Neutrophil (primary cell): ENCODE results near the gene FAM149B1.

Experiments
- H3K27ac ChIP-seq: fragments of 200-600 bp; sonication (generic); 2 replicates; pipeline ENCODE4 v1.5.1; 2016; ENCODE audit warnings: mild to moderate bottlenecking, moderate library complexity
- H3K27me3 ChIP-seq: fragments of 200-600 bp; sonication (generic); 2 replicates; pipeline ENCODE4 v1.6.0; 2016; ENCODE audit warnings: mild to moderate bottlenecking
- H3K36me3 ChIP-seq: fragments of 200-600 bp; sonication (generic); 2 replicates; pipeline ENCODE4 v1.5.1; 2017
- H3K4me1 ChIP-seq, 2 experiments: fragments of 200-600 bp in 1 of 2; sonication (generic) in 1 of 2; 1 replicate in 1 of 2; 2 replicates in 1 of 2; pipeline versions ENCODE4 v1.5.1 to v1.6.1; 2013 to 2016; ENCODE audit warnings: low read depth in 1 of 2, low read length in 1 of 2, mild to moderate bottlenecking in 1 of 2, moderate library complexity in 1 of 2; ENCODE audit not compliant: control insufficient read depth in 1 of 2, insufficient read depth in 1 of 2
- H3K4me3 ChIP-seq, 2 experiments: fragments of 200-600 bp in 1 of 2; sonication (generic) in 1 of 2; 1 replicate in 1 of 2; 2 replicates in 1 of 2; pipeline ENCODE4 v1.5.1; 2013 to 2016; ENCODE audit warnings: low read depth in 1 of 2, low read length in 1 of 2, mild to moderate bottlenecking in 1 of 2, moderate library complexity in 1 of 2
- H3K9me3 ChIP-seq: fragments of 200-600 bp; sonication (generic); 2 replicates; pipeline ENCODE4 v1.5.1; 2016
- TF ChIP-seq, protein P1 (sequence below): fragments of 200-600 bp; sonication (generic); IDR thresholded peaks from 2 replicates; pipeline ENCODE4 v1.5.1; 2016; ENCODE audit warnings: antibody characterized with exemption

The FAM149B1 gene

DNA sequence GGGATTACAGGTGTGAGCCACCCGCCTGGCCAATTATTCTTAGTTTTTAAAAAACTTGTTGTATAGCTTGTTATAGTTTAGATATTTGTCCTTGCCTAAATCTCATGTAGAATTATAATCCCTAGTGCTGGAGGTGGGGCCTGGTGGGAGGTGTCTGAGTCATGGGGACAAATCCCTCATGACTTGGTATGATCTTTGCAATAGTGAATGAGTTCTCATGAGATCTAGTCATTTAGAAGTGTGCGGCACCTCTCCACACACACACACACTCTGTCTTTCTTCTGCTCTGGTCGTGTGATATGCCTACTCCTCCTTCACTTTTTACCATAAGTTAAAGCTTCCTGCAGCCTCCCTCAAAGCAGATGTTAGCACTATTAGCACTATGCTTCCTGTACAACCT is 37.2 kb downstream of the FAM149B1 start:
- TF ChIP-seq, protein P1, sequence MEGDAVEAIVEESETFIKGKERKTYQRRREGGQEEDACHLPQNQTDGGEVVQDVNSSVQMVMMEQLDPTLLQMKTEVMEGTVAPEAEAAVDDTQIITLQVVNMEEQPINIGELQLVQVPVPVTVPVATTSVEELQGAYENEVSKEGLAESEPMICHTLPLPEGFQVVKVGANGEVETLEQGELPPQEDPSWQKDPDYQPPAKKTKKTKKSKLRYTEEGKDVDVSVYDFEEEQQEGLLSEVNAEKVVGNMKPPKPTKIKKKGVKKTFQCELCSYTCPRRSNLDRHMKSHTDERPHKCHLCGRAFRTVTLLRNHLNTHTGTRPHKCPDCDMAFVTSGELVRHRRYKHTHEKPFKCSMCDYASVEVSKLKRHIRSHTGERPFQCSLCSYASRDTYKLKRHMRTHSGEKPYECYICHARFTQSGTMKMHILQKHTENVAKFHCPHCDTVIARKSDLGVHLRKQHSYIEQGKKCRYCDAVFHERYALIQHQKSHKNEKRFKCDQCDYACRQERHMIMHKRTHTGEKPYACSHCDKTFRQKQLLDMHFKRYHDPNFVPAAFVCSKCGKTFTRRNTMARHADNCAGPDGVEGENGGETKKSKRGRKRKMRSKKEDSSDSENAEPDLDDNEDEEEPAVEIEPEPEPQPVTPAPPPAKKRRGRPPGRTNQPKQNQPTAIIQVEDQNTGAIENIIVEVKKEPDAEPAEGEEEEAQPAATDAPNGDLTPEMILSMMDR, result no peak
- H3K27me3 ChIP-seq, result no peaks in the 10 kb centered on the region
- H3K36me3 ChIP-seq, result peaks cover 29% of the 10 kb centered on the region
- no peak overlapping the region for H3K4me3 ChIP-seq
- no peaks in the 10 kb centered on the region for H3K9me3 ChIP-seq
- H3K27ac ChIP-seq, result no peak overlapping the region
- no peaks in the 10 kb centered on the region for H3K4me1 ChIP-seq

DNA sequence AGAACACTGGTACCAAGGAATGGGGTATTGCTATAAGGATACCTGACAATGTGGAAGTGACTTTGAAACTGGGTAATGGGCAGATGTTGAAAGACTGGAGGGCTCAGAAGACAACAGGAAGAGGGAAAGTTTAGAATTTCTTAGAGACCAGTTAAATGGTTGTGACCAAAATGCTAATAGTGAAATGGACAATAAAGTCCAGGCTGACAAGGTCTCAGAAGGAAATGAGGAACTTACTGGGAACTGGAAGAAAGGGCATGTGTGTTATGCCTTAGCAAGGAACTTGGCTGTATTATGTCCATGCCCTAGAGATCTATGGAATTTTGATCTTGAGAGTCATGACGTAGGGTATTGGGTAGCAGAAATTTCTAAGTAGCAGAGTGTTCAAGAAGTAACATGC is 38.0 kb downstream of the FAM149B1 start:
- H3K4me3 ChIP-seq, result no peak overlapping the region
- peaks cover 32% of the 10 kb centered on the region for H3K36me3 ChIP-seq
- H3K9me3 ChIP-seq, result no peaks in the 10 kb centered on the region
- H3K27ac ChIP-seq, result no peak overlapping the region
- no peaks in the 10 kb centered on the region for H3K27me3 ChIP-seq
- TF ChIP-seq, protein P1, result no peak
- H3K4me1 ChIP-seq, result no peaks in the 10 kb centered on the region

DNA sequence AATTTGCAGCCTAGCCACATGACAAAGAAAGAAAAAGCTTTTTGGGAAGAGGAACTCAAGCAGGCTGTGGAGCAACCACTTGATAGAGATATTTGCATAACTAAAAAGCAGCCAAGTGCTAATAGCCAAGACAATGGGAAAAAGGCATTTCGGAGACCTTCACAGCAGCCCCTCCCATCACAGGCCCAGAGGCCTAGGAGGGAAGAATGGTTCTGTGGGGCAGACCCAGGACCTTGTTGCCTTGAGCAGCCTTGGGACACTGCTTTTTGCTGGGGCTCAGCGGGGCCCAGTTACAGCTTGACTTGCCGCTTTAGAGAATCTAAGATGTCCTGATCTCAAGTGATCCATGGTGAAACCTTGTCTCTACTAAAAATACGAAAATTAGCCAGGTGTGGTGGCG is 38.5 kb downstream of the FAM149B1 start:
- no peak overlapping the region for H3K27ac ChIP-seq
- no peaks in the 10 kb centered on the region for H3K9me3 ChIP-seq
- H3K4me1 ChIP-seq, result no peaks in the 10 kb centered on the region
- TF ChIP-seq, protein P1, result no peak
- H3K36me3 ChIP-seq, result peaks cover 31% of the 10 kb centered on the region
- H3K4me3 ChIP-seq, result no peak overlapping the region
- H3K27me3 ChIP-seq, result no peaks in the 10 kb centered on the region

DNA sequence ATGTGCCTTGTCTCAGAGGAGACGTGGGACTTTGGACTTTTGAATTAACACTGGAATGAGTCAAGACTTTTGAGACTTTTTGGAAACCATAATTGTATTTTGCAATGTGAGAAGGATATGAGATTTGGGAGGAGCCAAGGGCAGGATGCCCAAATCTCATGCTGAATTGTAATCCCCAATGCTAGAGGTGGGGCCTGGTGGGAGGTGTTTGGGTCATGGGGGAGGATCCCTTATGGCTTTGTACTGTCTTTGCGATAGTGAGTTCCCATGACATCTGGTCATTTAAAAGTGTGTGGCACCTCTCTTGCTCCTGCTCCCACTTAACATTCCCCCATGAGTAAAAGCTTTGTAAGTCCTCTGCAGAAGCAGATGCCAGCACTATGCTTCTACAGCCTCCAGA is 40.0 kb downstream of the FAM149B1 start:
- Histone ChIP-seq H3K9me3 (no peaks in the 10 kb centered on the region), H3K4me3 (no peak overlapping the region), H3K36me3 (peaks cover 27% of the 10 kb centered on the region), H3K4me1 (no peaks in the 10 kb centered on the region), H3K27me3 (no peaks in the 10 kb centered on the region), H3K27ac (no peak overlapping the region)
- TF ChIP-seq, protein P1, result no peak

DNA sequence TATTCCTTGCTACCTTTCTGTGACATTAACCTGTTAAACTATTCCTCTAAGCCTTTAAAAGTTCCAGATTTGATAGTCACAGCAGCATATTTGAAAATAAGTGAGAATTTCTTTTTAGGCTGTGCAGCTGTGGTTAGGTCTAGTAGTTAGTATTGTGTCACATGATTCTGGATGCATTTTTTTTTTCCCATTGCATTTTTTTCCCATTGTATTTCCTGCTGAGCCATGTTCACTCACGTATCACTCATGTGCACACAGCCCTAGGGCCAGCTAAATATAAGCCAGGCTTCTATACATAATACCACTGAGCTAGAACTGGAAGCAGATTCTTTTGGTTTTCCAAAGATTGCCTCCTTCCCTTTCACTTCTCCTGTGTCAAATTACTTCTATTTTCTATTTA is 41.8 kb downstream of the FAM149B1 start:
- H3K4me3 ChIP-seq, result no peak overlapping the region
- H3K27me3 ChIP-seq, result no peaks in the 10 kb centered on the region
- TF ChIP-seq, protein P1, result no peak
- H3K36me3 ChIP-seq, result peaks cover 25% of the 10 kb centered on the region
- H3K4me1 ChIP-seq, result no peaks in the 10 kb centered on the region
- H3K27ac ChIP-seq, result no peak overlapping the region
- H3K9me3 ChIP-seq, result no peaks in the 10 kb centered on the region
